HCT116 (cell line): Measurements from ENCODE around the gene AP5Z1. TPM values are rescaled to one million over a fixed set of nuclear protein-coding genes. Genes with fewer than 3 reads are reported as not detected.
A peak's percentile ranks its signal among the peaks of the same experiment; 100 is the strongest.

ENCODE experiments used
- ATAC-seq: fragments of 200-7000 bp; cut with Tn5 transposase; 2 replicates; pipeline ENCODE4 v1.9.1; 2020; ENCODE audit warnings: mild to moderate bottlenecking, moderate library complexity
- BruUV-seq: library from RNA; stranded (reverse); fragments of 400-500 nt; replicated peaks from 2 replicates; lab custom pipeline; 2021; lab: Mats Ljungman, UMichigan
- CTCF ChIA-PET: fragments of 300-600 bp; sonication (Branson Sonifier 250); formaldehyde crosslinking; loops from one replicate; lab custom pipeline; 2021; ENCODE audit warnings: antibody characterized with exemption; lab: Charles Lee
- POLR2A ChIA-PET: fragments of 300-600, 350-600 bp; sonication (Branson Sonifier 250); formaldehyde crosslinking; loops from one replicate; lab custom pipeline; 2021; ENCODE audit warnings: antibody characterized with exemption; lab: Charles Lee
- RAD21 ChIA-PET, 2 experiments: fragments of 300-600 bp; sonication (Branson Sonifier 250); formaldehyde crosslinking; loops; one replicate each; lab custom pipeline; 2023; ENCODE audit warnings: low total read pairs in 2 of 2; ENCODE audit not compliant: uncharacterized antibody in 2 of 2, unreplicated experiment in 2 of 2, low non-redundant PET in 1 of 2; lab: Charles Lee
- DNase-seq: peaks from one replicate; pipeline ENCODE4 v3.0.0-alpha.2; 2010; ENCODE audit warnings: low read depth, low spot score
- H2AFZ ChIP-seq: fragments of 200-600 bp; shearing (Covaris generic), sonication (generic); 2 replicates; pipeline ENCODE4 v1.6.1; 2017; ENCODE audit warnings: low read depth, mixed run types, mixed read lengths, antibody characterized with exemption, low read length; ENCODE audit not compliant: poor library complexity, severe bottlenecking
- H3K27ac ChIP-seq: 2 replicates; pipeline ENCODE4 v1.5.1; 2012; ENCODE audit warnings: low read depth, low read length
- H3K27me3 ChIP-seq: fragments of 200-600 bp; sonication (generic); 2 replicates; pipeline ENCODE4 v1.6.1; 2016; ENCODE audit warnings: mixed run types, low read length, mixed read lengths; ENCODE audit not compliant: insufficient read depth
- H3K36me3 ChIP-seq, 2 experiments: fragments of 200-500 bp in 1 of 2; fragments of 200-600 bp in 1 of 2; sonication (Bioruptor generic) in 1 of 2; sonication (generic) in 1 of 2; 2 replicates each; pipeline versions ENCODE4 v1.5.1 to v1.6.1; 2014 to 2016; ENCODE audit warnings: low read length in 2 of 2, inconsistent platforms in 1 of 2, mixed read lengths in 1 of 2, mixed run types in 1 of 2; ENCODE audit not compliant: insufficient read depth in 2 of 2, control insufficient read depth in 1 of 2
- H3K4me1 ChIP-seq, 2 experiments: fragments of 200-600 bp in 1 of 2; sonication (generic) in 1 of 2; 2 replicates each; pipeline versions ENCODE4 v1.5.1 to v1.6.1; 2012 to 2017; ENCODE audit warnings: low read length in 2 of 2, inconsistent platforms in 1 of 2, mild to moderate bottlenecking in 1 of 2, mixed read lengths in 1 of 2, mixed run types in 1 of 2, moderate library complexity in 1 of 2; ENCODE audit not compliant: insufficient read depth in 2 of 2, control insufficient read depth in 1 of 2
- H3K4me2 ChIP-seq: fragments of 200-600 bp; sonication (generic); 2 replicates; pipeline ENCODE4 v1.6.1; 2017; ENCODE audit warnings: mixed run types, low read length, mixed read lengths
- H3K4me3 ChIP-seq, 2 experiments: fragments of 200-600 bp in 1 of 2; sonication (generic) in 1 of 2; replicated peaks in 1 of 2; 2 replicates each; pipeline ENCODE4 v1.5.1; 2011 to 2016; ENCODE audit warnings: low read length in 2 of 2, control low read depth in 1 of 2, low read depth in 1 of 2, mild to moderate bottlenecking in 1 of 2, mixed read lengths in 1 of 2, mixed run types in 1 of 2
- H3K79me2 ChIP-seq: fragments of 200-600 bp; sonication (generic); 2 replicates; pipeline ENCODE4 v1.6.1; 2017; ENCODE audit warnings: mild to moderate bottlenecking, mixed run types, low read length, moderate library complexity, mixed read lengths; ENCODE audit not compliant: insufficient read depth
- H3K9ac ChIP-seq: fragments of 200-600 bp; sonication (generic); 2 replicates; pipeline ENCODE4 v1.6.1; 2016; ENCODE audit warnings: low read length, mixed read lengths
- H3K9me2 ChIP-seq: fragments of 200-600 bp; sonication (generic), shearing (Covaris generic); 2 replicates; pipeline ENCODE4 v1.6.1; 2017; ENCODE audit warnings: mixed run types, mild to moderate bottlenecking, moderate library complexity; ENCODE audit not compliant: insufficient read depth
- H3K9me3 ChIP-seq, 2 experiments: fragments of 200-500 bp in 1 of 2; fragments of 200-600 bp in 1 of 2; sonication (Bioruptor generic) in 1 of 2; sonication (generic) in 1 of 2; 2 replicates each; pipeline ENCODE4 v1.6.1; 2014 to 2017; ENCODE audit warnings: low read length in 2 of 2, mixed read lengths in 2 of 2, inconsistent platforms in 1 of 2, low read depth in 1 of 2, mild to moderate bottlenecking in 1 of 2, mixed run types in 1 of 2, moderate library complexity in 1 of 2; ENCODE audit not compliant: control insufficient read depth in 1 of 2, insufficient read depth in 1 of 2
- H4K20me1 ChIP-seq: fragments of 200-600 bp; sonication (generic), shearing (Covaris generic); 2 replicates; pipeline ENCODE4 v1.6.1; 2017; ENCODE audit warnings: mixed run types, mild to moderate bottlenecking, moderate library complexity; ENCODE audit not compliant: insufficient read depth
- CBX3 ChIP-seq: IDR thresholded peaks from 2 replicates; pipeline ENCODE4 v1.6.1; 2012; ENCODE audit warnings: low read depth
- CEBPB ChIP-seq: IDR thresholded peaks from 2 replicates; pipeline ENCODE4 v1.6.1; 2012; ENCODE audit warnings: low read depth
- EGR1 ChIP-seq: IDR thresholded peaks from 2 replicates; pipeline ENCODE4 v1.6.1; 2012; ENCODE audit warnings: low read depth
- ELF1 ChIP-seq: IDR thresholded peaks from 2 replicates; pipeline ENCODE4 v1.6.1; 2012; ENCODE audit warnings: low read depth, borderline replicate concordance
- EZH2 ChIP-seq: fragments of 200-600 bp; sonication (generic); IDR thresholded peaks from 2 replicates; pipeline ENCODE4 v1.6.1; 2017; ENCODE audit warnings: antibody characterized with exemption, mixed run types
- FOSL1 ChIP-seq: IDR thresholded peaks from 2 replicates; pipeline ENCODE4 v1.6.1; 2012; ENCODE audit warnings: low read depth
- JUND ChIP-seq: IDR thresholded peaks from 2 replicates; pipeline ENCODE4 v1.6.1; 2012
- POLR2A ChIP-seq: IDR thresholded peaks from 2 replicates; pipeline ENCODE4 v1.7.0; 2011; ENCODE audit warnings: borderline replicate concordance; ENCODE audit not compliant: insufficient read depth, insufficient read length; ENCODE audit errors: extremely low read depth
- POLR2AphosphoS5 ChIP-seq: IDR thresholded peaks from 2 replicates; pipeline ENCODE4 v1.6.1; 2011; ENCODE audit warnings: mild to moderate bottlenecking, low read depth, low read length, moderate library complexity
- RAD21 ChIP-seq: IDR thresholded peaks from 2 replicates; pipeline ENCODE4 v1.6.1; 2012; ENCODE audit warnings: low read depth, mild to moderate bottlenecking
- SIN3A ChIP-seq: IDR thresholded peaks from 2 replicates; pipeline ENCODE4 v1.6.1; 2012; ENCODE audit warnings: low read depth
- TCF7L2 ChIP-seq: IDR thresholded peaks from 2 replicates; pipeline ENCODE4 v1.7.0; 2011; ENCODE audit warnings: borderline replicate concordance, inconsistent platforms; ENCODE audit not compliant: insufficient read depth, insufficient read length; ENCODE audit errors: extremely low read depth
- YY1 ChIP-seq: IDR thresholded peaks from 2 replicates; pipeline ENCODE4 v1.6.1; 2011; ENCODE audit warnings: low read length, low read depth, moderate library complexity, mild to moderate bottlenecking; ENCODE audit not compliant: insufficient replicate concordance; ENCODE audit errors: extremely low read depth
- intact Hi-C: fragments of 100-400 bp; cut with micrococcal nuclease; formaldehyde crosslinking; loops from 2 replicates; pipeline ENCODE4 v1.10.0; 2022
- total RNA-seq: library from RNA; stranded (reverse); gene quantifications from one replicate; pipeline ENCODE4 v1.2.1, GENCODE V29; 2021; ENCODE audit not compliant: unreplicated experiment
- TF ChIP-seq, protein P1 (sequence below): IDR thresholded peaks from 2 replicates; pipeline ENCODE4 v1.6.1; 2012; ENCODE audit warnings: low read depth
- TF ChIP-seq, protein P2 (sequence below): IDR thresholded peaks from 2 replicates; pipeline ENCODE4 v1.6.1; 2012
- TF ChIP-seq, protein P3 (sequence below): IDR thresholded peaks from 2 replicates; pipeline ENCODE4 v1.6.1; 2012
- TF ChIP-seq, protein P4 (sequence below), 3 experiments: fragments of 200-600 bp in 1 of 3; sonication (generic) in 1 of 3; IDR thresholded peaks in 2 of 3; conservative IDR thresholded peaks in 1 of 3; 2 replicates each; pipeline ENCODE4 v1.5.1; 2012 to 2017; ENCODE audit warnings: low read depth in 2 of 3, low read length in 2 of 3, antibody characterized with exemption in 1 of 3, borderline replicate concordance in 1 of 3, control low read depth in 1 of 3, mild to moderate bottlenecking in 1 of 3, mixed read lengths in 1 of 3, mixed run types in 1 of 3, moderate library complexity in 1 of 3; ENCODE audit not compliant: insufficient read depth in 1 of 3
- TF ChIP-seq, protein P5 (sequence below): IDR thresholded peaks from 2 replicates; pipeline ENCODE4 v1.6.1; 2011; ENCODE audit warnings: mild to moderate bottlenecking, low read length, moderate library complexity; ENCODE audit not compliant: insufficient replicate concordance; ENCODE audit errors: extremely low read depth

Gene AP5Z1
- total RNA-seq, 1 experiment from 2014 or later, result 23.2 TPM

DNA sequence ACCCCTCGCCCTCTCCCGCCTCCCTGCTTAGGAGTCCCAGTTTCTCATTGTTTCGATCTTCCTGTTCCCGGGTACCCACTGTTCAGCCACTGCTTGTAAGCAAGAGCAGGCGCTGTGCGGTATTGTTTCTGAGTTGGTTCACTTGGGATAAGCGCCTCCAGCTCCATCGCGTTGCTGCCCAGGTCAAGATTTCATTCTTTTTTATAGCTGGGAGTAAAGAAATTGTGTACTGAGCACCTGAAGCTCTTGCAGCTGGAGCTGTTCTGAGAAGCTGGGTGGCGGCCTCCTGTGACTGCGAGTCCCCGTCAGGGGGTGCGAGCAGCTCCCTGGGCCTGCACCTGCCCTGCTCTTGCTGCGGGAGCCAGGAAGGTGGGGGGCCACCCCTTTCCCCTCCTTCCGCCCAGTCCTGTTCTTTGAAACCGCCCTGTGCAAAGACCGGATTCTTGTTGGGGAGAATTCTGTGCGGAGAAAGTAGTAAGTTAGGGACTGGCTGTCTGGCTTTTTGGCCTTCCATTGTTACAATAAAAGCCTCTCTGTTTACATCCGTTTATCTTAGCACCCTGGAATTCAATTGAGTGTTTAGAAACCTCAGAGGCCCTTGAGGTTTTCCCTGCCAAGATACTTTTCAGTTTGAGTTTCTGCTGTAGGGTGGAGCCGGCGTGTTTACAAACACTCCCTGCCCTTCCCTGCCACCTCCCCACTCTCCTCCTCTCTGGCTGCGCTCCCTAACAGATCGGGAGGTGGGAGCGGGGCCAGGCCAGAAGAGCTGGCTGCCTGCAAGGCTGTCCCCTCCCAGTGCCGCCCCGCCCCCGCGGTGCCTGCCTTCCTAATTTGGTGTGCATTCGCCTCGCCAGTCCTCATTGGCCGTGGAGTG is 30.8 kb upstream of the AP5Z1 start:
- Histone ChIP-seq H3K9ac (peak overlapping the region; percentile 33), H2AFZ (no peak overlapping the region), H3K9me3 (no peaks in the 10 kb centered on the region), H3K79me2 (peaks cover 87% of the 10 kb centered on the region), H3K4me2 (peak overlapping the region; percentile 58), H3K4me3 (peak overlapping the region in 1 of 2 experiments; percentile 23; a peak in 2 of 4 replicates), H3K4me1 (peaks cover 21 to 32% of the 10 kb centered on the region in 2 experiments), H3K27ac (peak overlapping the region; percentile 61), H3K36me3 (peaks cover 8 to 14% of the 10 kb centered on the region in 2 experiments; a peak in 2 of 4 replicates), H4K20me1 (peaks cover 6% of the 10 kb centered on the region; the same call in 1 of the 2 replicates), H3K27me3 (no peaks in the 10 kb centered on the region), H3K9me2 (no peaks in the 10 kb centered on the region)
- intact Hi-C loops, result loop anchor here (2.0 kb wide), 2 partner anchors 60 to 104 kb away; no protein-coding TSS in a partner anchor
- ATAC-seq (peak; percentile 99), DNase-seq (peak; percentile 85)
- ChIA-PET RAD21 (no interaction called here), CTCF (no interaction called here), POLR2A (interaction anchor here (1.4 kb wide), 1 partner anchor 9 kb away, joined by 3 read pairs; no protein-coding TSS in a partner anchor)
- no TSS peak for BruUV-seq
- TF ChIP-seq, protein P1, sequence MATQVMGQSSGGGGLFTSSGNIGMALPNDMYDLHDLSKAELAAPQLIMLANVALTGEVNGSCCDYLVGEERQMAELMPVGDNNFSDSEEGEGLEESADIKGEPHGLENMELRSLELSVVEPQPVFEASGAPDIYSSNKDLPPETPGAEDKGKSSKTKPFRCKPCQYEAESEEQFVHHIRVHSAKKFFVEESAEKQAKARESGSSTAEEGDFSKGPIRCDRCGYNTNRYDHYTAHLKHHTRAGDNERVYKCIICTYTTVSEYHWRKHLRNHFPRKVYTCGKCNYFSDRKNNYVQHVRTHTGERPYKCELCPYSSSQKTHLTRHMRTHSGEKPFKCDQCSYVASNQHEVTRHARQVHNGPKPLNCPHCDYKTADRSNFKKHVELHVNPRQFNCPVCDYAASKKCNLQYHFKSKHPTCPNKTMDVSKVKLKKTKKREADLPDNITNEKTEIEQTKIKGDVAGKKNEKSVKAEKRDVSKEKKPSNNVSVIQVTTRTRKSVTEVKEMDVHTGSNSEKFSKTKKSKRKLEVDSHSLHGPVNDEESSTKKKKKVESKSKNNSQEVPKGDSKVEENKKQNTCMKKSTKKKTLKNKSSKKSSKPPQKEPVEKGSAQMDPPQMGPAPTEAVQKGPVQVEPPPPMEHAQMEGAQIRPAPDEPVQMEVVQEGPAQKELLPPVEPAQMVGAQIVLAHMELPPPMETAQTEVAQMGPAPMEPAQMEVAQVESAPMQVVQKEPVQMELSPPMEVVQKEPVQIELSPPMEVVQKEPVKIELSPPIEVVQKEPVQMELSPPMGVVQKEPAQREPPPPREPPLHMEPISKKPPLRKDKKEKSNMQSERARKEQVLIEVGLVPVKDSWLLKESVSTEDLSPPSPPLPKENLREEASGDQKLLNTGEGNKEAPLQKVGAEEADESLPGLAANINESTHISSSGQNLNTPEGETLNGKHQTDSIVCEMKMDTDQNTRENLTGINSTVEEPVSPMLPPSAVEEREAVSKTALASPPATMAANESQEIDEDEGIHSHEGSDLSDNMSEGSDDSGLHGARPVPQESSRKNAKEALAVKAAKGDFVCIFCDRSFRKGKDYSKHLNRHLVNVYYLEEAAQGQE, result no peak
- TF ChIP-seq CEBPB (no peak), CBX3 (no peak), TCF7L2 (no peak), POLR2A (no peak), YY1 (peak; percentile 16), SIN3A (no peak), EZH2 (no peak), POLR2AphosphoS5 (peak; percentile 42; the same call in 1 of the 2 replicates), JUND (no peak), FOSL1 (no peak), EGR1 (peak; percentile 90), ELF1 (no peak), RAD21 (no peak)
- TF ChIP-seq, protein P2, sequence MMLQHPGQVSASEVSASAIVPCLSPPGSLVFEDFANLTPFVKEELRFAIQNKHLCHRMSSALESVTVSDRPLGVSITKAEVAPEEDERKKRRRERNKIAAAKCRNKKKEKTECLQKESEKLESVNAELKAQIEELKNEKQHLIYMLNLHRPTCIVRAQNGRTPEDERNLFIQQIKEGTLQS, result no peak
- TF ChIP-seq, protein P3, sequence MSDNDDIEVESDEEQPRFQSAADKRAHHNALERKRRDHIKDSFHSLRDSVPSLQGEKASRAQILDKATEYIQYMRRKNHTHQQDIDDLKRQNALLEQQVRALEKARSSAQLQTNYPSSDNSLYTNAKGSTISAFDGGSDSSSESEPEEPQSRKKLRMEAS, result no peak
- TF ChIP-seq, protein P4, sequence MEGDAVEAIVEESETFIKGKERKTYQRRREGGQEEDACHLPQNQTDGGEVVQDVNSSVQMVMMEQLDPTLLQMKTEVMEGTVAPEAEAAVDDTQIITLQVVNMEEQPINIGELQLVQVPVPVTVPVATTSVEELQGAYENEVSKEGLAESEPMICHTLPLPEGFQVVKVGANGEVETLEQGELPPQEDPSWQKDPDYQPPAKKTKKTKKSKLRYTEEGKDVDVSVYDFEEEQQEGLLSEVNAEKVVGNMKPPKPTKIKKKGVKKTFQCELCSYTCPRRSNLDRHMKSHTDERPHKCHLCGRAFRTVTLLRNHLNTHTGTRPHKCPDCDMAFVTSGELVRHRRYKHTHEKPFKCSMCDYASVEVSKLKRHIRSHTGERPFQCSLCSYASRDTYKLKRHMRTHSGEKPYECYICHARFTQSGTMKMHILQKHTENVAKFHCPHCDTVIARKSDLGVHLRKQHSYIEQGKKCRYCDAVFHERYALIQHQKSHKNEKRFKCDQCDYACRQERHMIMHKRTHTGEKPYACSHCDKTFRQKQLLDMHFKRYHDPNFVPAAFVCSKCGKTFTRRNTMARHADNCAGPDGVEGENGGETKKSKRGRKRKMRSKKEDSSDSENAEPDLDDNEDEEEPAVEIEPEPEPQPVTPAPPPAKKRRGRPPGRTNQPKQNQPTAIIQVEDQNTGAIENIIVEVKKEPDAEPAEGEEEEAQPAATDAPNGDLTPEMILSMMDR (IDR thresholded peaks at IDR 0.05 in 2 of 3, conservative IDR thresholded peaks at IDR 0.05 in 1 of 3; ENCODE audit: borderline replicate concordance in 1 of 3, insufficient read depth in 1 of 3, low read depth in 2 of 3, low read length in 2 of 3), result no peak
- TF ChIP-seq, protein P5, sequence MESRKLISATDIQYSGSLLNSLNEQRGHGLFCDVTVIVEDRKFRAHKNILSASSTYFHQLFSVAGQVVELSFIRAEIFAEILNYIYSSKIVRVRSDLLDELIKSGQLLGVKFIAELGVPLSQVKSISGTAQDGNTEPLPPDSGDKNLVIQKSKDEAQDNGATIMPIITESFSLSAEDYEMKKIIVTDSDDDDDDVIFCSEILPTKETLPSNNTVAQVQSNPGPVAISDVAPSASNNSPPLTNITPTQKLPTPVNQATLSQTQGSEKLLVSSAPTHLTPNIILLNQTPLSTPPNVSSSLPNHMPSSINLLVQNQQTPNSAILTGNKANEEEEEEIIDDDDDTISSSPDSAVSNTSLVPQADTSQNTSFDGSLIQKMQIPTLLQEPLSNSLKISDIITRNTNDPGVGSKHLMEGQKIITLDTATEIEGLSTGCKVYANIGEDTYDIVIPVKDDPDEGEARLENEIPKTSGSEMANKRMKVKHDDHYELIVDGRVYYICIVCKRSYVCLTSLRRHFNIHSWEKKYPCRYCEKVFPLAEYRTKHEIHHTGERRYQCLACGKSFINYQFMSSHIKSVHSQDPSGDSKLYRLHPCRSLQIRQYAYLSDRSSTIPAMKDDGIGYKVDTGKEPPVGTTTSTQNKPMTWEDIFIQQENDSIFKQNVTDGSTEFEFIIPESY, result no peak
